ENCODE results near the gene BRCC3. TPM values are rescaled to one million over a fixed set of nuclear protein-coding genes. Genes with fewer than 3 reads are reported as not detected.
A peak's percentile ranks its signal among the peaks of the same experiment; 100 is the strongest.

Gene BRCC3
- total and polyA plus RNA-seq, 2 donors (not counting 3 experiments of a cell fraction or from before 2014, with no cell fraction given): 12.4 to 25.5 TPM

DNA sequence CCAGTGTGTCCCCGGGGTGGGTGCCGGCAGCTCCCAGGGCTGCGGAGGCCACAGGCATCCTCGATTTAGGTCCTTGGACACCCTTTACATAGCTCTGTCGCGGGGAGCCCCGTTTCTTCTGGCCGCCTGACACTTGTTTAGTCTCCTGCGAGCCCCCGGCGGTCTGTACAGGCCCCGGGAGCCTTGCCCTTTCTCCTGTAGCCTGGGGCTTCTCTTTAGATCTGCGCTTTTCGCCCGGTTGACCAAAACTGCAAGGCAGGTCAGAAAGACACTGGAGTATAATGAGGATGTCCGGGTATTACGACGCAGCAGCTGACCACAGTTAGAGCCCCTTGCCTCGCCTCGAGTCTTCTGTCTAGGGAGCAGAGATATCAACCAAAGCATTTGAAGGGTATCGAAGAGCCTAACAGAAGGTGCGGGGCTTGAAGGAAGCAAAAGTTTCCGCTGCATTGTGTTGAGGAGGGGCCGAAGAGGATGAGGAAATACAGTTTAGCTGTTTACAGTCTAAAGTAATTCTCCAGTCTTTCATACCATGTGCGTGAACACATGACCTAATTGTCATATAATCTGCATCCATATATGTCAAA, 479 bp downstream of the BRCC3 start:
- H3K9me1 ChIP-seq (replicated peaks; ENCODE audit: control insufficient read depth, extremely low read depth, insufficient read depth, low read length): no peaks in the 10 kb centered on the region
- CTCF ChIA-PET: interaction anchor here (1.1 kb wide), 1 partner anchor 23 kb away, joined by 3 read pairs; no protein-coding TSS in a partner anchor
- peak overlapping the region; percentile 63 for H3K9ac ChIP-seq (replicated peaks; ENCODE audit: extremely low read depth, insufficient read depth, low read length)
- peaks cover 45% of the 10 kb centered on the region for H3K79me2 ChIP-seq (ENCODE audit: control insufficient read depth, insufficient read depth, low read length)
- dilution Hi-C loops (cut with MboI; ENCODE audit: extremely low pct_ligation_motif_present, low sequenced_read_pairs) (no loop called here), intact Hi-C loops (cut with micrococcal nuclease) (loop anchor here (1.0 kb wide), 3 partner anchors 14 to 45 kb away; partner anchors contain the start of gene FUNDC2)
- H4K20me1 ChIP-seq (replicated peaks; ENCODE audit: control insufficient read depth, extremely low read depth, insufficient read depth, low read length): no peaks in the 10 kb centered on the region
- peak overlapping the region; percentile 94 for H3K4me2 ChIP-seq (ENCODE audit: insufficient read depth, low read length)
- peak overlapping the region; percentile 43 for H3K27ac ChIP-seq (ENCODE audit: insufficient read depth, low read depth, low read length)
- no peak for TF ChIP-seq POLR2AphosphoS5 (IDR thresholded peaks at IDR 0.05; ENCODE audit: insufficient read depth, low read depth, low read length)
- TF ChIP-seq, protein P1, sequence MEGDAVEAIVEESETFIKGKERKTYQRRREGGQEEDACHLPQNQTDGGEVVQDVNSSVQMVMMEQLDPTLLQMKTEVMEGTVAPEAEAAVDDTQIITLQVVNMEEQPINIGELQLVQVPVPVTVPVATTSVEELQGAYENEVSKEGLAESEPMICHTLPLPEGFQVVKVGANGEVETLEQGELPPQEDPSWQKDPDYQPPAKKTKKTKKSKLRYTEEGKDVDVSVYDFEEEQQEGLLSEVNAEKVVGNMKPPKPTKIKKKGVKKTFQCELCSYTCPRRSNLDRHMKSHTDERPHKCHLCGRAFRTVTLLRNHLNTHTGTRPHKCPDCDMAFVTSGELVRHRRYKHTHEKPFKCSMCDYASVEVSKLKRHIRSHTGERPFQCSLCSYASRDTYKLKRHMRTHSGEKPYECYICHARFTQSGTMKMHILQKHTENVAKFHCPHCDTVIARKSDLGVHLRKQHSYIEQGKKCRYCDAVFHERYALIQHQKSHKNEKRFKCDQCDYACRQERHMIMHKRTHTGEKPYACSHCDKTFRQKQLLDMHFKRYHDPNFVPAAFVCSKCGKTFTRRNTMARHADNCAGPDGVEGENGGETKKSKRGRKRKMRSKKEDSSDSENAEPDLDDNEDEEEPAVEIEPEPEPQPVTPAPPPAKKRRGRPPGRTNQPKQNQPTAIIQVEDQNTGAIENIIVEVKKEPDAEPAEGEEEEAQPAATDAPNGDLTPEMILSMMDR (IDR thresholded peaks at IDR 0.05; ENCODE audit: extremely low read depth in 1 of 2, insufficient read depth in 1 of 2, low read depth in 1 of 2, low read length in 2 of 2): no peak
- TF ChIP-seq GATA2 (IDR thresholded peaks at IDR 0.05; ENCODE audit: insufficient read depth, insufficient read length, low read depth, low read length): no peak
- TF ChIP-seq EZH2 (IDR thresholded peaks at IDR 0.05; ENCODE audit: borderline replicate concordance, low read depth, low read length, severe bottlenecking): no peak
- no peak for TF ChIP-seq POLR2A (IDR thresholded peaks at IDR 0.05; ENCODE audit: low read depth, low read length)
- no peak for TF ChIP-seq MYC (IDR thresholded peaks at IDR 0.05; ENCODE audit: low read depth, low read length)
- TF ChIP-seq, protein P2, sequence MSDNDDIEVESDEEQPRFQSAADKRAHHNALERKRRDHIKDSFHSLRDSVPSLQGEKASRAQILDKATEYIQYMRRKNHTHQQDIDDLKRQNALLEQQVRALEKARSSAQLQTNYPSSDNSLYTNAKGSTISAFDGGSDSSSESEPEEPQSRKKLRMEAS (IDR thresholded peaks at IDR 0.05; ENCODE audit: insufficient read depth, insufficient read length): no peak
- no peaks in the 10 kb centered on the region for H3K36me3 ChIP-seq (ENCODE audit: control insufficient read depth in 2 of 2, extremely low read depth in 1 of 2, insufficient read depth in 2 of 2, low read length in 2 of 2)
- DNase-seq (ENCODE audit: low read depth, low spot score): no peak
- POLR2A ChIA-PET: no interaction called here
- H3K27me3 ChIP-seq (ENCODE audit: control insufficient read depth in 2 of 2, insufficient read depth in 2 of 2, low read length in 2 of 2): no peaks in the 10 kb centered on the region
- H2AFZ ChIP-seq (ENCODE audit: low read depth, low read length): peak overlapping the region; percentile 92
- H3K9me3 ChIP-seq (replicated peaks; ENCODE audit: control insufficient read depth, insufficient read depth, low read length): no peaks in the 10 kb centered on the region
- TSS peak; percentile 32 for BruUV-seq (replicated peaks)
- peaks cover 20% of the 10 kb centered on the region for H3K4me1 ChIP-seq (ENCODE audit: control insufficient read depth, extremely low read depth, insufficient read depth, low read length)
- peak overlapping the region; percentile 52 to 87 (median 73) for H3K4me3 ChIP-seq (replicated peaks in 1 of 3; ENCODE audit: insufficient read depth in 1 of 3, low read depth in 1 of 3, low read length in 3 of 3)
- FAIRE-seq: no peak

Data from endothelial cell of umbilical vein (primary cell).